Sigmoid colon (tissue), 7 donors: ENCODE results near the gene SOAT2. TPM values are rescaled to one million over a fixed set of nuclear protein-coding genes. Genes with fewer than 3 reads are reported as not detected.

Experiments
- DNase-seq: peaks from one replicate; pipeline ENCODE4 v3.0.0-alpha.2; 2019
- H3K27ac ChIP-seq, 4 donors: fragments of 200-600 bp; sonication (generic); one replicate each; pipeline ENCODE4 v1.5.1; 2016 to 2019; ENCODE audit warnings: mild to moderate bottlenecking in 1 of 4
- H3K27me3 ChIP-seq, 3 donors: fragments of 200-600 bp; sonication (generic); one replicate each; pipeline ENCODE4 v1.5.1; 2019; ENCODE audit warnings: mild to moderate bottlenecking in 1 of 3
- H3K36me3 ChIP-seq, 4 donors: fragments of 200-600 bp; sonication (generic); one replicate each; pipeline ENCODE4 v1.5.1; 2016 to 2019
- H3K4me1 ChIP-seq, 4 donors: fragments of 200-600 bp; sonication (generic); one replicate each; pipeline ENCODE4 v1.5.1; 2017 to 2019
- H3K4me3 ChIP-seq, 4 donors: fragments of 200-600 bp; sonication (generic); one replicate each; pipeline ENCODE4 v1.5.1; 2017 to 2019; ENCODE audit warnings: mild to moderate bottlenecking in 2 of 4, moderate library complexity in 1 of 4
- H3K9me3 ChIP-seq, 4 donors: fragments of 200-600 bp in 3 of 4; sonication (generic) in 3 of 4; one replicate each; pipeline versions ENCODE4 v1.5.1 to v1.6.1; 2013 to 2019
- CTCF ChIP-seq, 4 experiments: fragments of 450-650 bp in 3 of 4; fragments of 200-600 bp in 1 of 4; IDR thresholded peaks; one replicate each; pipeline ENCODE4 v1.5.1; 2016 to 2019; ENCODE audit warnings: antibody characterized with exemption in 4 of 4, mild to moderate bottlenecking in 3 of 4, moderate library complexity in 2 of 4
- EP300 ChIP-seq, 4 donors: sonication (generic); formaldehyde crosslinking; IDR thresholded peaks; one replicate each; pipeline ENCODE4 v1.6.1; 2017; ENCODE audit warnings: antibody characterized with exemption in 4 of 4
- POLR2A ChIP-seq, 2 donors: fragments of 450-650 bp; IDR thresholded peaks; one replicate each; pipeline ENCODE4 v1.6.1; 2016; ENCODE audit warnings: antibody characterized with exemption in 2 of 2, mild to moderate bottlenecking in 2 of 2, moderate library complexity in 2 of 2
- POLR2AphosphoS5 ChIP-seq, 4 donors: sonication (generic); formaldehyde crosslinking; IDR thresholded peaks; one replicate each; pipeline ENCODE4 v1.6.1; 2017; ENCODE audit warnings: antibody characterized with exemption in 4 of 4
- WGBS, 2 donors: extraction: QIAGEN DNeasy Blood & Tissue Kit; methylation state at CpG; one replicate each; pipeline ENCODE4 v1.1.7; 2013; 5-methylcytosine and 5-hydroxymethylcytosine counted together
- intact Hi-C: fragments of 100-400 bp; cut with DNase I; formaldehyde crosslinking; loops from one replicate; pipeline ENCODE4 v1.15.1; 2023
- polyA plus RNA-seq, 3 donors: library from polyadenylated mRNA; stranded (reverse); fragments of 200-250 nt; gene quantifications; one replicate each; pipeline ENCODE4 v1.2.3, GENCODE V29; 2013
- total RNA-seq, 4 donors: library from RNA; depleted of rRNA; stranded (reverse); fragments of >200 nt; gene quantifications; one replicate each; pipeline ENCODE4 v1.1.0, GENCODE V29; 2016
- donor health status: healthy with polysubstance abuse.
- donor health status: Bipolar disorder and iron deficiency.
- donor health status: healthy.

Gene SOAT2
- total and polyA plus RNA-seq, 7 donors: 0.09 to 0.55 (median 0.41) TPM; not detected in 4

- Histone ChIP-seq H3K27ac (peak overlapping the region; percentile 93 to 97 (median 95)), H3K36me3 (peaks cover 4 to 35% (median 16%) of the 10 kb centered on the region in 4 donors), H3K4me1 (peaks cover 0 to 43% (median 37%) of the 10 kb centered on the region in 4 donors), H3K9me3 (no peaks in the 10 kb centered on the region), H3K27me3 (no peaks in the 10 kb centered on the region), H3K4me3 (peak overlapping the region; percentile 54 to 77 (median 66))
- TF ChIP-seq CTCF (IDR thresholded peaks at IDR 0.05) (no peak), POLR2AphosphoS5 (IDR thresholded peaks at IDR 0.05) (no peak), EP300 (IDR thresholded peaks at IDR 0.05) (no peak), POLR2A (IDR thresholded peaks at IDR 0.05) (no peak)
- intact Hi-C loops: loop anchor here (2.0 kb wide), 2 partner anchors 20 to 30 kb away; no protein-coding TSS in a partner anchor
- 19 to 23% methylated on average over 25 of the region's 25 CpGs for WGBS, 2 donors
- peak; percentile 53 for DNase-seq
Measured at GRCh38 chr12:53078425-53079225, 24.7 kb upstream of the SOAT2 start.

DNA sequence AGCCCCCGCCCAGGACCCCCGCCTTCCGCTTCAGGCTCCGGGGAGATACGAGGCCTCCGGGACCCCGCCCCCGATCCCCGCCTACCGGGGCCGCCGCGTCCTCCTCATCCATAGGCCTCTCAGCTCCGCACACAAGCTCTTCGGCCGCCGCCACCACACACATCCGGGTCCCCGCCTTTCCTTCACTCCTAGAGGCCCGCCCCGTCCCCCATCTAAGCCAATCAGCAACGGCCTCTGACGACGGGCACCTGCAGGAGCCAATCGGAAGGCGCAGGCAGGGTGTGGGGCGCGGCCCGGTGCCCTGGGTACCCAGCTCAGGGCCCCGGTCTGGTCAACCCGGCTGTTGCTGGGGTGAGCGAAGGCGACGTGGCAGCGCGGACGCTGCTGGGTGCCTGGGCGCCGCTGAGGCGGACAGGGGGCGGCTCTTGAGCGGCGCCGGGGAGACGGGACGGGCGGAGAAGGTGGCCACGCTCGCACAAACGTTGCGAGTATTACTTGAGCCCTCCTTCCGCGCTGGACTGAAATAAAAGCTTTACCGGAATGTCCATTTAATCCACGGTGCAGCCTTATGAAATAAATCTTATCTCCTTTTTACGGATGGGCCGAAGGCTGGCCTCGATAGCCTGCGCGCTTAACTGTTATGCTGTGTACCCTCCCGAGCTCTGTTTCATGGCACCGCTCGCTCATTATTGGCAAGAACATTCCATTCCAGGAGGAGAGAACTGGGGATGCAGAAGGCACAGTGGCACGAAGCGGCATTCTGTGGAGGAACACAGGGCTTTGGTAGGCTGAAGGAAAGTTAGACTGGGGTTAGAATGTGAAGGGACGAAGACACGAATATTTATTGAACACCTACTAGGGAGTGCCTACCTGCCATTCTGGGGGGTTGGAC is 23.8 kb upstream of the SOAT2 start, which contains the start of gene SPRYD3:
Gene SPRYD3, minus strand, starts transcription at position 165 of the 892 bp plus-strand sequence. Its CDS starts 57 bp downstream, at position 108.
- Histone ChIP-seq H3K4me3 (peak within 1 kb of the TSS; percentile 54 to 77 (median 66)), H3K27me3 (no peaks in the 10 kb centered on the region), H3K4me1 (peaks cover 0 to 34% (median 30%) of the 10 kb centered on the region in 4 donors), H3K36me3 (peaks cover 4 to 28% (median 15%) of the 10 kb centered on the region in 4 donors), H3K27ac (peak within 1 kb of the TSS; percentile 93 to 97 (median 95)), H3K9me3 (no peaks in the 10 kb centered on the region)
- WGBS, 2 donors: 1 to 2% methylated on average over 67 of the region's 67 CpGs
- intact Hi-C loops: loop anchor here (2.0 kb wide), 2 partner anchors 19 to 31 kb away; no protein-coding TSS in a partner anchor
- DNase-seq: peak; percentile 99
- no peak for TF ChIP-seq CTCF (IDR thresholded peaks at IDR 0.05)
- peak; percentile 81 to 90 for TF ChIP-seq POLR2A (IDR thresholded peaks at IDR 0.05)
- TF ChIP-seq EP300 (IDR thresholded peaks at IDR 0.05): no peak
- peak; percentile 81 to 95 (median 92) for TF ChIP-seq POLR2AphosphoS5 (IDR thresholded peaks at IDR 0.05)

DNA sequence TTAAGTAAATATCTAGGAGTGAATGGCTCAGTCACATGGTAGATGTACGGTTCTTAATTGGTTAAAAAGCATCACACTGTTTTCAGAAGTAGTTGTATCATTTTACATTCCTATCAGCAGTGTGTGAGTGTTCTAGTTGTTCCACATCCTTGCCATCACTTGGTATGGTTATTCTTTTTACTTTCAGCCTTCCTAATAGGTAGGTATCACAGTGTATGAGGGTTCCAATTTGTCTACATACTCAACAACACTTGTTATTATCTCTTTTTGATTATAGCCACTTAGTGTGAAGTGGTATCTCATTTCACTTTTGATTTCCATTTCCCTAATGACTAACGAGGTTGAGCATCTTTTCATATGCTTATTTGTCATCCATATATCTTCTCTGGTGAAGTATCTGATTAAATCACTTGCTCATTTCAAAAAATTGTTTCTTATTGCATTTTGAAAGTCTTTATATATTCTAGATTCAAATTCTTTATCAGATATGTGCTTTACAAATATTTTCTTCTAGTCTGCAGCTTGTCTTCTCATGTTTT is 20.6 kb upstream of the SOAT2 start:
- TF ChIP-seq POLR2AphosphoS5 (IDR thresholded peaks at IDR 0.05) (no peak), EP300 (IDR thresholded peaks at IDR 0.05) (no peak), POLR2A (IDR thresholded peaks at IDR 0.05) (no peak), CTCF (IDR thresholded peaks at IDR 0.05) (no peak)
- WGBS, 2 donors: 22 to 68% methylated on average over 2 of the region's 2 CpGs
- no peak for DNase-seq
- H3K4me3 ChIP-seq: no peak overlapping the region
- intact Hi-C loops: no loop called here
- H3K36me3 ChIP-seq: no peaks in the 10 kb centered on the region
- peaks cover 0 to 28% (median 23%) of the 10 kb centered on the region in 4 donors for H3K4me1 ChIP-seq
- no peaks in the 10 kb centered on the region for H3K27me3 ChIP-seq
- no peaks in the 10 kb centered on the region for H3K9me3 ChIP-seq
- no peak overlapping the region for H3K27ac ChIP-seq

DNA sequence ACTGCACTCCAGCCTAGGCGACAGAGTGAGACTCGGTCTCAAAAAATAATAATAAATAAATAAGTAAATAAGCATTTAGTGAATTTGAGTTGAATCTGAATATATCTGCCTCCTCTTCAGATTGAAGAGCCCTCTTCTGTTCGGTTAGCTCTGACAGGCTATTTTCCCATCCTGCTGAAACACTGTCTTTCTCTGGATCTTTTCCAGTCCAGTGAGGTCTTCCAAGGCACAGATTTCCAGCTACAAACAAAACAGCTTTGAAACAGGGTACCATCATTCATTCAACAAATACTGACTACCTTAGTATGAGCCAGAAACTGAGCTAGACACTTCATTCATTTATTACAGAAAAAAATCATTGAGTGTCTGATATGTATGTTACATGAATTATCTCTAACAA is 16.9 kb upstream of the SOAT2 start:
- H3K4me3 ChIP-seq: no peak overlapping the region
- DNase-seq: no peak
- H3K27me3 ChIP-seq: no peaks in the 10 kb centered on the region
- H3K9me3 ChIP-seq: no peaks in the 10 kb centered on the region
- intact Hi-C loops: no loop called here
- 84 to 91% methylated on average over 3 of the region's 3 CpGs for WGBS, 2 donors
- no peaks in the 10 kb centered on the region for H3K36me3 ChIP-seq
- TF ChIP-seq POLR2A (IDR thresholded peaks at IDR 0.05): no peak
- TF ChIP-seq POLR2AphosphoS5 (IDR thresholded peaks at IDR 0.05): no peak
- no peak for TF ChIP-seq EP300 (IDR thresholded peaks at IDR 0.05)
- no peak for TF ChIP-seq CTCF (IDR thresholded peaks at IDR 0.05)
- no peak overlapping the region for H3K27ac ChIP-seq
- H3K4me1 ChIP-seq: no peaks in the 10 kb centered on the region
